Urothelium cell line (cell line): Measurements from ENCODE around the gene TRIM61.
"Not testable (repeated sequence)": the region's sequence is repeated elsewhere in the genome, so short reads cannot be mapped to it uniquely, and the experiment has no call there.

Source experiments
- DNase-seq: peaks from one replicate; pipeline ENCODE4 v3.0.0; 2011; ENCODE audit warnings: low spot score, mixed read lengths
- FAIRE-seq: peaks from 2 replicates; lab custom pipeline; 2011; peaks lifted over from hg19 to GRCh38; lab: Jason Lieb, UNC

The TRIM61 gene

GRCh38 chr4:164977243-164978164 is at the start of gene TRIM61:
TSS of gene TRIM61 (minus strand) at chr4:164977657. CDS start at chr4:164970002, 7,655 bp downstream.
- DNase-seq (no peak), FAIRE-seq (no peak)

- not testable (repeated sequence) for FAIRE-seq, DNase-seq
These were observed 48.3 kb upstream of the TRIM61 start for GRCh38 chr4:165025782-165026181.

- not testable (repeated sequence) for DNase-seq, FAIRE-seq
These were observed 42.5 kb upstream of the TRIM61 start for GRCh38 chr4:165019995-165020394.

GRCh38 chr4:165016971-165017370 is 39.5 kb upstream of the TRIM61 start:
- DNase-seq (no peak), FAIRE-seq (no peak)

GRCh38 chr4:165013691-165014090 is 36.2 kb upstream of the TRIM61 start:
- FAIRE-seq (no peak), DNase-seq (no peak)

GRCh38 chr4:165011403-165011802 is 33.9 kb upstream of the TRIM61 start:
- FAIRE-seq (no peak), DNase-seq (no peak)

GRCh38 chr4:165010991-165011390 is 33.5 kb upstream of the TRIM61 start:
- FAIRE-seq (no peak), DNase-seq (no peak)

GRCh38 chr4:165010487-165010886 is 33.0 kb upstream of the TRIM61 start:
- DNase-seq (no peak), FAIRE-seq (no peak)

- FAIRE-seq (no peak), DNase-seq (no peak)
These were observed 32.2 kb upstream of the TRIM61 start for GRCh38 chr4:165009493-165010227.

GRCh38 chr4:165006886-165007285 is 29.4 kb upstream of the TRIM61 start:
- FAIRE-seq (no peak), DNase-seq (no peak)

GRCh38 chr4:165006456-165006855 is 29.0 kb upstream of the TRIM61 start:
- DNase-seq (no peak), FAIRE-seq (no peak)

- no peak for FAIRE-seq
- DNase-seq: no peak
These were observed 28.0 kb upstream of the TRIM61 start for GRCh38 chr4:165005352-165005925.

- DNase-seq, FAIRE-seq: not testable (repeated sequence)
These were observed 24.5 kb upstream of the TRIM61 start for GRCh38 chr4:165001957-165002356.

GRCh38 chr4:164998526-164999080 is 21.1 kb upstream of the TRIM61 start:
- not testable (repeated sequence) for DNase-seq, FAIRE-seq

GRCh38 chr4:164997941-164998340 is 20.5 kb upstream of the TRIM61 start:
- FAIRE-seq: no peak

GRCh38 chr4:164997324-164997723 is 19.9 kb upstream of the TRIM61 start:
- no peak for FAIRE-seq
- no peak for DNase-seq

More at GRCh38 chr4:164997941-164998340, 20.5 kb upstream of the TRIM61 start:
- DNase-seq: no peak

- not testable (repeated sequence) for DNase-seq
These were observed 18.7 kb upstream of the TRIM61 start for GRCh38 chr4:164996123-164996522.

GRCh38 chr4:164990786-164991185 is 13.3 kb upstream of the TRIM61 start:
- FAIRE-seq, DNase-seq: not testable (repeated sequence)

More at GRCh38 chr4:164996123-164996522, 18.7 kb upstream of the TRIM61 start:
- FAIRE-seq: not testable (repeated sequence)

GRCh38 chr4:164989471-164989870 is 12.0 kb upstream of the TRIM61 start:
- FAIRE-seq (no peak), DNase-seq (no peak)

GRCh38 chr4:164971929-164972328 is 5.5 kb downstream of the TRIM61 start:
- not testable (repeated sequence) for FAIRE-seq, DNase-seq

GRCh38 chr4:164959896-164960295 is 17.6 kb downstream of the TRIM61 start:
- DNase-seq (no peak), FAIRE-seq (no peak)
